Activated naive CD4-positive, alpha-beta T cell treated with Interleukin-2 at 50 U/mL for 16 hours (primary cell): Measurements from ENCODE around the gene PRPF6.
A peak's percentile ranks its signal among the peaks of the same experiment; 100 is the strongest.

Experiments
- DNase-seq: peaks from one replicate; pipeline ENCODE4 v3.0.0-alpha.2; 2020

The PRPF6 gene

GRCh38 chr20:63980806-63981728, at the start of gene PRPF6:
PRPF6 (plus strand) TSS chr20:63981132; CDS start chr20:63981246, 114 bp downstream.
- DNase-seq: peak; percentile 95

- DNase-seq: no peak
These were observed 49.2 kb upstream of the PRPF6 start for GRCh38 chr20:63931735-63932134.

- DNase-seq: no peak
These were observed 48.2 kb upstream of the PRPF6 start for GRCh38 chr20:63932606-63933160.

DNA sequence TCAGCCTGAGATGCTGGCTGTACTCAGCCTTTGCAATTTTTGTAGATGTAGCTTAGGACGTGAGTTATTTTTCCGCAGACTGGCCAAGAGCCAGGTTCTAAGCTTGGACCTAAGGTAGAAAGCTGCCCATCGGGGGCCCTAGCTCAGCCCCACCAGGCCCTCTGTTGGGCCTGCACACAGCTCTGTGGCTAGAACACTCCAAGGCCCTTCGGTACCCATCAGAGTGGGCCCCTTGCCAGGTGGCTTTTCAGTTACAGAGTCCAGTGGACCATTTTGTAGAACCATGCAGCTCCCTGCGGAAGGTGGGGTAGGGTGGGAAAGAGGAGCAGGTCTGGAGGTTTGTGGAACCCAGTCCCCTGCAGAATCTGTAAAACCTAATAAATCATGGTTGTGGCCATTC, 47.3 kb upstream of the PRPF6 start:
- no peak for DNase-seq

GRCh38 chr20:63934271-63935068, 46.5 kb upstream of the PRPF6 start:
- no peak for DNase-seq

DNA sequence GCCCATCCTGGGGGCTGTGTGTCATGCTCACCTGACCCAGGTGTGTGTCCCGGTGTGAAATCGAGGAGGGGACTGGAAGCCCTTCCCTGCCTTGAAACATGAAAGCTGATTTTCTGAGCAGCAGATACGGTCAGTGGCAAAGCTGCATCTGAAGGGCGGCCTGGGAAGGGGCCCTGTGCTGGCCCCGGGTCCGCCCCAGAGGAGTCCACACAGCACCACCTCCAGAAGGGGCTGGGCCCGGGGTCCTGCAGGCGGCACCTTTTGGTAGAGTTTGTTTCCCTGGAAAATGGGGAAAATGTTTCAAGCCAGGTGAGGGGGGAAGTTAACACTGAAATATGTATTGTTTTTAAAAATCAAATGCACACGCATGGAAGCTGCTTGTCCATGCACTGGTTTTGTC, 45.5 kb upstream of the PRPF6 start:
- no peak for DNase-seq

- DNase-seq: no peak
These were observed 43.3 kb upstream of the PRPF6 start for GRCh38 chr20:63937596-63937995.

- no peak for DNase-seq
These were observed 41.6 kb upstream of the PRPF6 start for GRCh38 chr20:63939061-63939935.

- no peak for DNase-seq
These were observed 40.9 kb upstream of the PRPF6 start for GRCh38 chr20:63940071-63940471.

DNA sequence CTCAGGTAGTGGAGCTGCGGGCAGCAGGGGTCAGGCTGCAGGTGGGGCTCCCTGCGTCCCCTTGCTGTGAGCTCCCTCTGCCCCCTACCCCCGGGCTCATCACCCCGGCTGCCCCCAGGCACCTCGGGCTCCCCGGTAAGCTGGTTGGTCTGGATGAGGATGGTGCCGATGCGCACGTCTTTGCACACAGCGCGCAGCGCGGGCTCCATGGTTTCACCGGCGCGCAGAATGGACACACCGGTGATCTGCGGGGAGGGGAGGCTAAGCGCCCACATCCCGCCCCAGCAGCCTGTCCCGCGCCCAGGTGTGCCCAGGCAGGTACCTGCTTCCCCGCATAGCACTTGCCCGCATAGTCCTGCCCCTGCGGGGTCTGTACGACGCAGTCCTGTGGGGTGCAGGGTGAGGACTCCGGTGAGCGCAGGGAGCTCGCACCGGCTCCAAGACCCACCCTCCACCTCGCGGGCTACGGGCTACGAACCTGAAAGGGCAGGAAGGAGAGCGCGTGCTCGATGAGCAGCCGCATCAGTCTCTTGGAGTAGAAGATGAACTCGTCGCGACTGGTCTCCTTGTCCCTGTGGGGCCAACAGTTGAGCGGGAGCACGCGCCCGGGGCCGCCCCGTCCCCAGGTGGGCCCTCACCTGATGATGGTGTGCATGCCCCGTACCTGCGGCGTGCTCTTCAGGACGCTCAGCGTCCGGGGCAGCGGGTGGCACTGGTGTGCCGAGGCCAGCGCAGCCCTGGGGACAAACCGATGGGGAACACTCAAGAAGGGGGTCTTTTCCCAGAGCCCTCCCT, 40.3 kb upstream of the PRPF6 start:
- no peak for DNase-seq

- peak; percentile 64 for DNase-seq
These were observed 39.5 kb upstream of the PRPF6 start for GRCh38 chr20:63941282-63942081.

DNA sequence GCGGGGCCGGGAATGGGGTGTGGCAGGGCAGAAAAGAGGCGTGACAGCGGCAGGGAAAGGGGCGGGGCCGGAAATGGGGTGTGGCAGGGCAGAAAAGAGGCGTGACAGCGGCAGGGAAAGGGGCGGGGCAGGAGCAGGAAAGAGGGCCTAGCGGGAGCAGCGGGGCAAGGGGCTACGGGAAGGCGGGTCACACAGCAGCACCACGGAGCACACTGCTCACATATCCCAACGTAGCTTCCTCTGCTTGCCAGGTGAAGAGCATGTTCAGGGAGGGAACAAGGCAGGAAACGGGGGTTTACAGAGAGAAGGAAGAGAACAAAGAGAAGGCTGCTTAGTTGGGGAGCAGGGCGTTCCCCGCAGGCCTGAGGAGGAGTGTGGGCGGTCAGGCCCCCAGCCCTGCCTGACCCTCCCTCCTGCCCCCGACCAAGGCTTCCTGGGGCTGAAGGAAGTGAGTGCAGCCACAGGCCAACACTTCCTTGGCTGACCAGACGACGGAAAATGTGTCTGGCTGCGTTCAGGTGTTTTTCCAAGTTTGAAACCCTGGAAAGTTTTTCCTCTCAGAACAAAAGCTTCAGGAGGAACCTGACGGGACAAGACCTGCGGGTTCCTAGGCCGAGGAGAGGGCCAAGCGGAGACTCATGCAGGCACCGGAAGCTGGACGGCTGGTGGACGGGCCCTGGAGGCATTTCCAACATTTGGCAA, 38.5 kb upstream of the PRPF6 start:
- DNase-seq: peak; percentile 51

DNA sequence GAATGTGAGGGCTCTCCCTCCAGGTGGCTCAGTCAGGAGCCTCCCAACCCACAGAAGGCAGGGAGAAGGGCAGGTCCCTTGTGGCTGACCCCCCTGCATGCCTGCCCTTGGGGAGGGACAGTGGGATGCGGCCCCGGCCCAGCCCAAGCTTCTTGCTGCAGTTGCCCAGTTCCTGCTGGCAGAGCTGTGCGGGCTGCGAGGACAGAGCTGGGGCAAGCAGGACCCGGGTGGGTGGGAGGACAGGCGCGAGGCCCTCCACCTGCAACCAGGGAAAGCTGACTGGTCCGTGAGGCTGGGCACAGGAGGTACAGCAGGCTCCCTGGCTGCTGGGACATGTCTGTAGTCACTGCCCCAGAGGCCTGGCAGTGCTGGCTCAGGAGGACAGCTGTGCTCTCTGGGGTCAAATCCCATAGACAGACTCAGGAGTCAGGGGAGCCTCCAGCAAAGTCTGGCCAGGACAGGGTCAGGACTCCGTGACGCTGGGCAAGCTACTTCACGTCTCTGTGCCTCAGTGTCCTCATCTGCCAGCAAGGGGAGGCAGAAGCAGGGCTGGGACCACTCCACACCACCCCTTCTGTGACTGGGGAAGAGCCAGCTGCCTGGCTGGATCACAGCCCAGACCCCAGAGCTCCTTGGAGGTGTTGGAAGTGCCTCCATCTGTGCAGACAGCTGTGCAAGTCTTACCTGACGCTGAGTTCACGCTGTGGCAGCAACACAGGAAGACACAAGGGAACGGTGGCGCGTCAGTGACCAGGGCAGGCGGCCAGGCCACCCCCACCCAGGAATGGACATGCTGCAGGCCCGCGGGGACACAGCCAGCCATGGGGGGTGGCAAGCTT, 37.7 kb upstream of the PRPF6 start:
- no peak for DNase-seq

- DNase-seq: no peak
These were observed 37.2 kb upstream of the PRPF6 start for GRCh38 chr20:63943808-63944077.

DNA sequence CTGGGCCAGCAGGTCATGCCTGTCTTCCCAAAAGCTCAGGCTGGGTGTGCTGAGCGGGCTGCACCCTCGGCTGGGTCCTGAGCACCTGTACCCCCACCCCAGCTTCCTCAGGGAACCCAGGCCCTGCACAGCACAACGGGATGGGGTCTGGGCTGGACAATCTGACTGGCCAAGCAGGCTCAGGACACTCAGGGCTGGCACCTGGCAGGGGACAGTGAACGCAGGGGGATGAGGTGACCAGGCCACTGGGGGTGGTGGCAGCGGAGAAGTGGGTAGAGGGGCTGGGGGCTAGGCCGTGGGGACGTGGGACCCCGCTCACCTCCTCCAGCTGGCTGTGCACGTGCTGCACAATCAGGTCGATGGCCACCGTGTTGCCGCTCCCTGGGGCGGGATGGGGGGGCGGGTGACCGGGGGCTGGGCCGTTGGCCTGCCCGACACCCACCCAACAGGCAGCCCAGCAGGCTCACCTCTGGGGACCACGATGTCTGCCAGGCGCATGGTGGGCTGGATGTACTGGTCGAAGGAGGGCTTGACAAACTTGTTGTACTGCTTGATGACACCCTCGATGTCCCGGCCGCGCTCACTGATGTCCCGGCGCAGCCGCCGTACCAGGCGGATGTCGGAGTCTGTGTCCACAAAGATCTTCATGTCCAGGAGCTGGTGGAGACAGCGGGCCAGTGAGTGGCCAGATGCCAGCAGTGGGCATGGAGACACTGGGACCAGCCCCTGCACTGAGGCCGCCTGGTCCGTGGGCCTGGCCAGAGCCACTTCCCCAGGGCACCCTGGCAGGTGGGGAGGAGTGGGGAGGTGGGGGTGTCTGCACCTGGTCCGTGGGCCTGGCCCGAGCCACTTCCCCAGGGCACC, 36.6 kb upstream of the PRPF6 start:
- no peak for DNase-seq

GRCh38 chr20:63945031-63945658, 35.8 kb upstream of the PRPF6 start:
- no peak for DNase-seq

DNA sequence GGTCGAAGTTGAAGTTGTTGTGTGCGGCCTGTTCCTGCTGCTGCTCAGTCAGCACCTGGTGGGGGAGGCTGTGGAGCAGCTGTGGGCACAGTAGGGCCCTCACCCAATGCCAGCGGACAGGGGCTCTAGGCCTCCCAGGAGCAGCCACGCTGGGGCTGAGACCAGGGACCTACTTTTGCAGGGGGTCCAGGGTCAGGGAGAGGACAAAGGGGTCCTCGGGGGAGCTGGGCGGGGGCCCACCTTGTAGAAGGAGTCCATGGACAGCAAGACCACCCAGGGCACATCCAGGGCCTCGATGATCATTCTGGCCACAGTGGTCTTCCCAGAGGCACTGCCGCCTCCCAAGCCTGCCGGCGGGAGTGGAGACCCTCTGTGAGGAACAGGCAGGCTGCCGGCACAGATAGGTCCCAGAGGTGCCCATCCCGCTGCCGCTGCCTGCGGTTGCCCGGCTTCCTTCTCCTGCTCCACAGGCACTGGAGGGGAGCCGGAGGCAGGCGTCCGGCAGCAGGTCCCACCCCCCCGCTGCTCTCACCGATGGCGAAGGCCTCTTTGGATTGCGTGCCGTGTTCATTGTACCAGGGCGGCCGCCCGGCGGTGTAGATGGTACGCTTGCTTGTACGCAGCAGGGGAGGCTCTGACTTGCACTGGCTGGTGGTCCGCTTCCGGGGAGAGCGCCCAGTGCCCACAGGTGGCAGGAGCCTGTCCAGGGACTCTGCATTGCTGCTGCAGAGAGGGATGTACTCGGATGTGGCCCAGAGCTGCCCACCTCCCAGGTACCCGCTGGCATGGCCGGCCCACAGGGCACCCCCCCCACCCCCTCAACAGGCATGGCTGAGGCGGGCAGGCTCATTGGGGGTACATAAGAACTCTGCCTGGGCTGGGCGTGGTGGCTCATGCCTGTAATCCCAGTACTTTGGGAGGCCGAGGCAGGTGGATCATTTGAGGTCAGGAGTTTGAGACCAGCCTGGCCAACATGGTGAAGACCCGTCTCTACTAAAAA, 34.7 kb upstream of the PRPF6 start:
- DNase-seq: no peak
